Measurements from ENCODE around the gene ZXDC. TPM values are rescaled to one million over a fixed set of nuclear protein-coding genes. Genes with fewer than 3 reads are reported as not detected.

ZXDC gene
- total and polyA plus RNA-seq, 2 experiments from 2014 or later, result 24.1 to 25.0 TPM

- H3K9me3 ChIP-seq (ENCODE audit: low read depth), result no peaks in the 10 kb centered on the region
- H3K36me3 ChIP-seq (replicated peaks; ENCODE audit: insufficient read depth, low read depth), result no peaks in the 10 kb centered on the region
- H3K27me3 ChIP-seq, result no peaks in the 10 kb centered on the region
- H3K27ac ChIP-seq, result no peak overlapping the region
- DNase-seq (ENCODE audit: low spot score), result no peak
- H2AFZ ChIP-seq, result no peak overlapping the region
- 83% methylated on average over 14 of the region's 15 CpGs for WGBS (ENCODE audit: low lambda C conversion rate, missing lambda C conversion rate)
- peaks cover 2% of the 10 kb centered on the region for H3K4me1 ChIP-seq (ENCODE audit: insufficient read depth)
- TF ChIP-seq EZH2 (IDR thresholded peaks at IDR 0.05; ENCODE audit: borderline replicate concordance), result no peak
- no peak for TF ChIP-seq CTCF (IDR thresholded peaks at IDR 0.05; ENCODE audit: poor library complexity)
- no peak for TF ChIP-seq EZH2phosphoT487 (IDR thresholded peaks at IDR 0.05; ENCODE audit: low read depth, severe bottlenecking, unreplicated experiment)
- H3K9me2 ChIP-seq (replicated peaks; ENCODE audit: insufficient read depth), result no peaks in the 10 kb centered on the region
- no peak overlapping the region for H3K4me3 ChIP-seq
- no peak overlapping the region for H3K4me2 ChIP-seq
- H3K79me2 ChIP-seq, result no peaks in the 10 kb centered on the region
- H4K20me1 ChIP-seq (ENCODE audit: insufficient read depth, poor library complexity, severe bottlenecking), result no peaks in the 10 kb centered on the region
These were observed 42.5 kb upstream of the ZXDC start for GRCh38 chr3:126517986-126518778.

GRCh38 chr3:126517291-126517951 lies 41.7 kb upstream of the ZXDC start, which contains the start of gene UROC1:
Gene UROC1, minus strand, starts transcription at chr3:126517773. Its CDS starts 54 bp downstream, at chr3:126517719.
- Histone ChIP-seq H3K9me2 (replicated peaks; ENCODE audit: insufficient read depth) (no peaks in the 10 kb centered on the region), H3K9me3 (ENCODE audit: low read depth) (no peaks in the 10 kb centered on the region), H4K20me1 (ENCODE audit: insufficient read depth, poor library complexity, severe bottlenecking) (no peaks in the 10 kb centered on the region), H2AFZ (no peak within 1 kb of the TSS), H3K79me2 (no peaks in the 10 kb centered on the region), H3K27me3 (no peaks in the 10 kb centered on the region), H3K4me3 (no peak within 1 kb of the TSS), H3K27ac (no peak within 1 kb of the TSS), H3K36me3 (replicated peaks; ENCODE audit: insufficient read depth, low read depth) (no peaks in the 10 kb centered on the region), H3K4me2 (no peak within 1 kb of the TSS), H3K4me1 (ENCODE audit: insufficient read depth) (no peaks in the 10 kb centered on the region)
- WGBS (ENCODE audit: low lambda C conversion rate, missing lambda C conversion rate), result 87% methylated on average over 16 of the region's 16 CpGs
- TF ChIP-seq EZH2 (IDR thresholded peaks at IDR 0.05; ENCODE audit: borderline replicate concordance), result no peak
- no peak for TF ChIP-seq CTCF (IDR thresholded peaks at IDR 0.05; ENCODE audit: poor library complexity)
- TF ChIP-seq EZH2phosphoT487 (IDR thresholded peaks at IDR 0.05; ENCODE audit: low read depth, severe bottlenecking, unreplicated experiment), result no peak
- DNase-seq (ENCODE audit: low spot score), result no peak

- Histone ChIP-seq H3K27me3 (no peaks in the 10 kb centered on the region), H3K27ac (no peak overlapping the region), H3K4me2 (no peak overlapping the region), H3K4me1 (ENCODE audit: insufficient read depth) (no peaks in the 10 kb centered on the region), H3K4me3 (no peak overlapping the region), H4K20me1 (ENCODE audit: insufficient read depth, poor library complexity, severe bottlenecking) (no peaks in the 10 kb centered on the region), H3K9me2 (replicated peaks; ENCODE audit: insufficient read depth) (no peaks in the 10 kb centered on the region), H3K9me3 (ENCODE audit: low read depth) (no peaks in the 10 kb centered on the region), H3K36me3 (replicated peaks; ENCODE audit: insufficient read depth, low read depth) (no peaks in the 10 kb centered on the region), H3K79me2 (no peaks in the 10 kb centered on the region), H2AFZ (no peak overlapping the region)
- no peak for DNase-seq (ENCODE audit: low spot score)
- 83% methylated on average over 9 of the region's 9 CpGs for WGBS (ENCODE audit: low lambda C conversion rate, missing lambda C conversion rate)
- TF ChIP-seq EZH2 (IDR thresholded peaks at IDR 0.05; ENCODE audit: borderline replicate concordance) (no peak), CTCF (IDR thresholded peaks at IDR 0.05; ENCODE audit: poor library complexity) (no peak), EZH2phosphoT487 (IDR thresholded peaks at IDR 0.05; ENCODE audit: low read depth, severe bottlenecking, unreplicated experiment) (no peak)
These were observed 41.2 kb upstream of the ZXDC start for GRCh38 chr3:126516936-126517290.
